ENCODE measurements around the gene NINJ2. TPM values are rescaled to one million over a fixed set of nuclear protein-coding genes. Genes with fewer than 3 reads are reported as not detected.

Gene NINJ2
- total RNA-seq, 4 donors from 2014 or later = 0.78 to 9.0 (median 5.2) TPM

DNA sequence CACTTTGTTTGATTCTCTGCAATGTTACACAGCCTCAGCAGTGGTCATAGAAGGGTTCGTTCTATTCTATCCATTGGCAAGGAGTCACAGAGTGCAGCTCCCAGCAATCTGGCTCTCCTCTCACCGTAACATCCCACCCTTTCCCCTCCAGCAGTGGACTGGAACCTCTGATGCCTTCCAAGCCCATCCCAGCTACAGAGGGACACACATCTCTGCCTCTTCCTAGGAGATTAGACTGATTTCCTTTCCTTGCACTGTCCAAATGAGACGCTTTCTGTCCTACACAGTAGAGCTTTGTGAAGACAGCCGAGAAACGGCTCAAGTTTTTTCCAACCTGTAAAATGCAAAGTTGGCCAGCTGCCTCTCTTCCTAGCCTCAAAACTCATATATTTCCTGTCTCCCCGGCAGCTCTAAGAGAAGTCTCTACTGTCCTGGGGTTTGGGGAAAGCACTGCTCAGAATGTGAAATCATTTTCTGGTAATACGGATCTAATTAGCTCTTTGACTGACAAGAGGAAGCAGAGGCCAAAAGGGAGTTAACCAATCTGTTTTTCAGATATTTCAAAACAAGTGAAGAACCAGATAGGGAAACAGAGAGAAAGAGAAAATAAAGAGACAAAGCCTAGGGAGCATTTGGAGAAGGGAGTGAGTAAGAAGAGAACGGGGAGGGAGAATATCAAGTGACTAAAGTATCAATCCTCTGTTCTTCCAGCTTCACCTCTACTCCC is 516 bp downstream of the NINJ2 start:
- peak overlapping the region in 3 of 4 donors; percentile 51 to 65 (median 64) for H3K27ac ChIP-seq
- no peaks in the 10 kb centered on the region for H3K27me3 ChIP-seq
- 11 to 12% methylated on average over 6 to 7 of the region's 8 CpGs for whole genome bisulfite sequencing, 2 donors (ENCODE audit: low coverage in 1 of 2)
- TF ChIP-seq POLR2A (IDR thresholded peaks at IDR 0.05) = no peak
- TF ChIP-seq, protein P1, sequence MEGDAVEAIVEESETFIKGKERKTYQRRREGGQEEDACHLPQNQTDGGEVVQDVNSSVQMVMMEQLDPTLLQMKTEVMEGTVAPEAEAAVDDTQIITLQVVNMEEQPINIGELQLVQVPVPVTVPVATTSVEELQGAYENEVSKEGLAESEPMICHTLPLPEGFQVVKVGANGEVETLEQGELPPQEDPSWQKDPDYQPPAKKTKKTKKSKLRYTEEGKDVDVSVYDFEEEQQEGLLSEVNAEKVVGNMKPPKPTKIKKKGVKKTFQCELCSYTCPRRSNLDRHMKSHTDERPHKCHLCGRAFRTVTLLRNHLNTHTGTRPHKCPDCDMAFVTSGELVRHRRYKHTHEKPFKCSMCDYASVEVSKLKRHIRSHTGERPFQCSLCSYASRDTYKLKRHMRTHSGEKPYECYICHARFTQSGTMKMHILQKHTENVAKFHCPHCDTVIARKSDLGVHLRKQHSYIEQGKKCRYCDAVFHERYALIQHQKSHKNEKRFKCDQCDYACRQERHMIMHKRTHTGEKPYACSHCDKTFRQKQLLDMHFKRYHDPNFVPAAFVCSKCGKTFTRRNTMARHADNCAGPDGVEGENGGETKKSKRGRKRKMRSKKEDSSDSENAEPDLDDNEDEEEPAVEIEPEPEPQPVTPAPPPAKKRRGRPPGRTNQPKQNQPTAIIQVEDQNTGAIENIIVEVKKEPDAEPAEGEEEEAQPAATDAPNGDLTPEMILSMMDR (IDR thresholded peaks at IDR 0.05) = no peak
- no peak for TF ChIP-seq EP300 (IDR thresholded peaks at IDR 0.05)
- TF ChIP-seq POLR2AphosphoS5 (IDR thresholded peaks at IDR 0.05) = no peak
- no peaks in the 10 kb centered on the region for H3K36me3 ChIP-seq
- H3K9me3 ChIP-seq = no peaks in the 10 kb centered on the region
- peak overlapping the region in 1 of 2 donors; percentile 25 for H3K4me3 ChIP-seq
- peaks cover 0 to 20% (median 0%) of the 10 kb centered on the region in 3 donors for H3K4me1 ChIP-seq
- peak; percentile 28 for ATAC-seq

DNA sequence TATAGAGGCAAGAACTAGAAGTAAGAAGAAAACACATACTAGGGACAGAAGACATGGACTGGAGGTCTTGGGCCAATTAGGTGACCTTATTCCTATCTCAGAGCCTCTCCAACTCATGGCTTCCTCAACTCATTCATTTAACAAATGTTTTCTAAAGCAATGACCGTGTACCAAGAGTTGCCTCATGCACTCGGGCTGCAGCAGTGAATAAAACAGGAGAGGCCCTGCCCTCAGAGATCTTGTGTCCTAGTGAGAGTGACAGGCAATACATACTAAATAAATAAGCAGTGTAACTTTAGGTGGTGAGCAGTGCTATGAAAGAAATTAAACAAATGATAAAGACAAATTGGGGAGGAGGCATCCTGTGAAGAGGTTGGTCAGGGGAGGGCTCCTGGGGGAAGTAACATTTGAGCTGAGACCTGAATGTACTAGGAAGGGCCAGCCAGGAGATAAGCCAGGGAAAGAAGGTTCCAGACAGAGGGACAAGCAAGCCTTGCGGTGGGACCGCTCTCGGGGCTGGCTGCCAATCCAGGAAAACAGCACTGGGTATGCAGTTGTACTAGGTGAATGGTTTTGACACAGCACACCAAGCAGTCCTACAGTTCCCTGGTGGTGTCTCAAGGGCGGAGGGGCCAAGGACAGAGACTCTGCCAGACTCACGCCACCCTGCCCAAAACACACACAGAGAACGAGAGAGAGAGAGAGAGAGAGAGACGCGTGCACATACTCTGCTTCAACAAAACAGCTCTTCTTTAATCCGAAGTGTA is 1.3 kb downstream of the NINJ2 start:
- no peaks in the 10 kb centered on the region for H3K27me3 ChIP-seq
- H3K4me1 ChIP-seq = peaks cover 0 to 20% (median 0%) of the 10 kb centered on the region in 3 donors
- TF ChIP-seq POLR2AphosphoS5 (IDR thresholded peaks at IDR 0.05) (no peak), EP300 (IDR thresholded peaks at IDR 0.05) (no peak), POLR2A (IDR thresholded peaks at IDR 0.05) (no peak)
- TF ChIP-seq, protein P1 (IDR thresholded peaks at IDR 0.05) = no peak
- no peaks in the 10 kb centered on the region for H3K36me3 ChIP-seq
- 68 to 75% methylated on average over 6 to 8 of the region's 11 CpGs for WGBS, 2 donors (ENCODE audit: low coverage in 1 of 2)
- peak overlapping the region in 1 of 2 donors; percentile 25 for H3K4me3 ChIP-seq
- no peaks in the 10 kb centered on the region for H3K9me3 ChIP-seq
- ATAC-seq = no peak
- peak overlapping the region in 3 of 4 donors; percentile 51 to 65 (median 64) for H3K27ac ChIP-seq

DNA sequence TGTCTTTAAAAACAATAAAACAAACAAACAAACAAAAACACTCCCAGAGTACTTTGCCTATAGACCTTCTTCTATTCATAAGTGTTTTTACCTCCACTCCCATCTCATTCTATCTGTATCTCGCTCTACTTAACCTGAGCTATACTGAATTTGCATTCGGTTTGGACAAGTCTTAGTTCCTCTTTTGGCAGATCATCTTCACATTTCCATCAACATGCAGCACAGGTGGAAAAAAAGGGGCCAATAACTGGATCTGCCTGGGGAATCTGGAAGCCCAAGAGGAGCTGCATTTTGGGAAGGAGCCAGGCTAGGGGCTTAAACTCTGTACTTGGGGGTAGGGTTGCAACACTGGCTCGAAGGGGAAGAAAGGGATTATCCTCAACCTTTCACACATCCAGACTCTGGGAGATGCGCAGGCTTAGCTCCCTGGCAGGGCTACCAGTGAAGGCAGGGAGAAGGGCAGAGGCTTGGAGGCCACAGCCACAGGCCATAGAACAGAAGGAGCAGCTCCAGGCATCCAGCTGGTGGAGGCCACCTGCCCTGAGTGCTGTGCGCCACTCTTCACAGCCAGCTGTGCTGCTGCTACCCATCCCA is 4.1 kb downstream of the NINJ2 start:
- WGBS, 2 donors (ENCODE audit: low coverage in 1 of 2) = 50 to 76% methylated on average over 3 to 4 of the region's 5 CpGs
- ATAC-seq = no peak

DNA sequence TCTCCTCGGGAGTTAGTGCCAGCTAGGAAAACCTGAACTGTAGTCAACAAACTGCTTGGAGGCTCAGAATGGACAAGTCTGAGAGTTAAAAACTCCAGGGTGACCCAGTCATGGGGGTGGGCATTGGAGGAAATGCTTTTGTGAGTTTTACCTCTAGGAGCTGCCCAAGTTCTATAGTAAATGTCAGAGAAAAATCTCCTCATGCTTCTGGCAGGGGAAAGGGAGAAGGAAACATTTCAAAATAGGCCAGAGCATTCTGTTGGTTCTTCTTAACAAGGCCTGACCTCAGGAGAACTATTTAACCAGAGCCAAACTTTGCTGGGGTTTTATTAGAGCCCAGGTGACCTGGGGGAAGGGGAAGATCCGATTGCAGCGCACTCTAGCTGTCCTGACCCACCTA is 12.3 kb downstream of the NINJ2 start:
- Histone ChIP-seq H3K9me3 (no peaks in the 10 kb centered on the region), H3K4me3 (no peak overlapping the region), H3K27me3 (no peaks in the 10 kb centered on the region), H3K36me3 (no peaks in the 10 kb centered on the region), H3K4me1 (peaks cover 4 to 21% (median 15%) of the 10 kb centered on the region in 3 donors), H3K27ac (no peak overlapping the region)
- 88 to 96% methylated on average over 2 of the region's 3 CpGs for WGBS, 2 donors (ENCODE audit: low coverage in 1 of 2)
- TF ChIP-seq EP300 (IDR thresholded peaks at IDR 0.05) = no peak
- no peak for TF ChIP-seq POLR2AphosphoS5 (IDR thresholded peaks at IDR 0.05)
- ATAC-seq = no peak

More for the DNA sequence above, 4.1 kb downstream of the NINJ2 start:
- peaks cover 0 to 20% (median 0%) of the 10 kb centered on the region in 3 donors for H3K4me1 ChIP-seq
- no peaks in the 10 kb centered on the region for H3K36me3 ChIP-seq
- H3K27me3 ChIP-seq = no peaks in the 10 kb centered on the region
- no peaks in the 10 kb centered on the region for H3K9me3 ChIP-seq
- TF ChIP-seq EP300 (IDR thresholded peaks at IDR 0.05) = no peak
- no peak for TF ChIP-seq POLR2AphosphoS5 (IDR thresholded peaks at IDR 0.05)
- TF ChIP-seq POLR2A (IDR thresholded peaks at IDR 0.05) = no peak
- TF ChIP-seq, protein P1 (IDR thresholded peaks at IDR 0.05) = no peak
- H3K27ac ChIP-seq = no peak overlapping the region
- H3K4me3 ChIP-seq = no peak overlapping the region

DNA sequence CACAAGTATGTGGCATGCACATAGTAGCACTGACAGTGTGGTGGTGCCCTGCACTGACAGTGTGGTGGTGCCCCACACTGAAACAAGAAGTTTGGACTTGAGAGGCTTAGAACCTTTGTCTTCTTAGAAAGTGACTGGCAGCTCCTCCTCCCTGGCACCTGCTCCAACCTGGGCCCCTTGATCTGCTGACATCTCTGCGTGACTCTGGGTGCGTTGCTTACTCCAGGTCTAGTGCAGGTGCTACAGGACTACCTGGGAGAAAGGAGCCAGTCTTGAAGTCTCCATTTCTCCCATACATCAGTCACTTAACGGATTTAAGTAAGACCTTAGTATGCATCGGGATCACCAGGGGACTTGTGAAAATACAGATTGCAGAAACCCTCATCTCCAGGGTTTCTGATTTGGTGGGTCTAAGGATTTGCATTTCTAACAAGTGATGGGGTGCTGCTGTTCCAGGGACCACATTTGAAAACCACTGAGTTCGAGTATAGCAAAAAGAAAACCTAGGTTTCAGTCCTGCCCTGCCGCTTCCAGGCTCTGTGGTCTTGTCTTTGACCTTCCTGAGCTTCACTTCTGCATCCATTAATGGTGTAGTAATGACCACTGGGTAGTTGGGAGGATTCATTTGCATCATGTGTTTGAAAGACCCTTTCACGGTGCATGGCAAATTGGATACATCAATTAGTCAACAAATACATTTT is 15.7 kb downstream of the NINJ2 start:
- Histone ChIP-seq H3K27ac (peak overlapping the region; percentile 8 to 99 (median 96)), H3K4me1 (peaks cover 6 to 50% (median 22%) of the 10 kb centered on the region in 3 donors), H3K9me3 (no peaks in the 10 kb centered on the region), H3K4me3 (no peak overlapping the region), H3K36me3 (no peaks in the 10 kb centered on the region), H3K27me3 (no peaks in the 10 kb centered on the region)
- TF ChIP-seq, protein P1 (IDR thresholded peaks at IDR 0.05) = no peak
- TF ChIP-seq EP300 (IDR thresholded peaks at IDR 0.05) = no peak
- no peak for TF ChIP-seq POLR2A (IDR thresholded peaks at IDR 0.05)
- no peak for TF ChIP-seq POLR2AphosphoS5 (IDR thresholded peaks at IDR 0.05)
- ATAC-seq = no peak
- WGBS, 2 donors (ENCODE audit: low coverage in 1 of 2) = 100% methylated on average over 2 of the region's 7 CpGs

Data from gastroesophageal sphincter (tissue), 4 donors.